Stimulated activated CD8-positive, alpha-beta memory T cell treated with anti-CD3 and anti-CD28 coated beads, Interleukin-12 subunit alpha, Interleukin-12 subunit beta, amount 100 ng/mL, for 24 hours (primary cell): Measurements from ENCODE around the gene CCDC73.
"Not testable (repeated sequence)": the region's sequence is repeated elsewhere in the genome, so short reads cannot be mapped to it uniquely, and the experiment has no call there.

Experiments
- DNase-seq: peaks from one replicate; pipeline ENCODE4 v3.0.0-alpha.2; 2020; ENCODE audit errors: extremely low read depth

CCDC73 gene

GRCh38 chr11:32796425-32796824 lies 2.0 kb upstream of the CCDC73 start:
- DNase-seq, result no peak

- no peak for DNase-seq
Measured at GRCh38 chr11:32792948-32793475, 1.4 kb downstream of the CCDC73 start.

GRCh38 chr11:32792111-32792947 lies 2.1 kb downstream of the CCDC73 start:
- no peak for DNase-seq

- no peak for DNase-seq
Measured at GRCh38 chr11:32790916-32791315, 3.5 kb downstream of the CCDC73 start.

GRCh38 chr11:32786811-32787210 lies 7.7 kb downstream of the CCDC73 start:
- DNase-seq, result no peak

GRCh38 chr11:32785262-32785661 lies 9.2 kb downstream of the CCDC73 start:
- no peak for DNase-seq

- no peak for DNase-seq
Measured at GRCh38 chr11:32781721-32782120, 12.7 kb downstream of the CCDC73 start.

GRCh38 chr11:32780839-32781238 lies 13.6 kb downstream of the CCDC73 start:
- not testable (repeated sequence) for DNase-seq

- no peak for DNase-seq
Measured at GRCh38 chr11:32779136-32779535, 15.3 kb downstream of the CCDC73 start.

- no peak for DNase-seq
Measured at GRCh38 chr11:32775908-32776307, 18.6 kb downstream of the CCDC73 start.

GRCh38 chr11:32774081-32774480 lies 20.4 kb downstream of the CCDC73 start:
- no peak for DNase-seq

GRCh38 chr11:32772731-32773130 lies 21.7 kb downstream of the CCDC73 start:
- no peak for DNase-seq

GRCh38 chr11:32761774-32762173 lies 32.7 kb downstream of the CCDC73 start:
- not testable (repeated sequence) for DNase-seq

GRCh38 chr11:32758291-32758690 lies 36.2 kb downstream of the CCDC73 start:
- no peak for DNase-seq

GRCh38 chr11:32753181-32753580 lies 41.3 kb downstream of the CCDC73 start:
- not testable (repeated sequence) for DNase-seq

- no peak for DNase-seq
Measured at GRCh38 chr11:32752001-32752400, 42.5 kb downstream of the CCDC73 start.

- DNase-seq, result no peak
Measured at GRCh38 chr11:32751381-32751780, 43.1 kb downstream of the CCDC73 start.

- no peak for DNase-seq
Measured at GRCh38 chr11:32729976-32730375, 64.5 kb downstream of the CCDC73 start.

- DNase-seq, result no peak
Measured at GRCh38 chr11:32723332-32723731, 71.1 kb downstream of the CCDC73 start.

- DNase-seq, result no peak
Measured at GRCh38 chr11:32722255-32722654, 72.2 kb downstream of the CCDC73 start.

- DNase-seq, result no peak
Measured at GRCh38 chr11:32713496-32713895, 81.0 kb downstream of the CCDC73 start.

GRCh38 chr11:32708978-32709377 lies 85.5 kb downstream of the CCDC73 start:
- not testable (repeated sequence) for DNase-seq

- no peak for DNase-seq
Measured at GRCh38 chr11:32706985-32707741, 87.3 kb downstream of the CCDC73 start.
